DND-41 (cell line): ENCODE measurements around the gene HELZ2.

Experiments
- EZH2 ChIP-seq: IDR thresholded peaks from 3 replicates; pipeline ENCODE4 v1.6.1; 2012; ENCODE audit warnings: borderline replicate concordance, low read depth, mild to moderate bottlenecking, moderate library complexity, low read length, inconsistent platforms; ENCODE audit not compliant: severe bottlenecking
- TF ChIP-seq, protein P1 (sequence below): IDR thresholded peaks from 2 replicates; pipeline ENCODE4 v1.5.1; 2012; ENCODE audit warnings: borderline replicate concordance, low read length, moderate library complexity, mild to moderate bottlenecking; ENCODE audit not compliant: poor library complexity, severe bottlenecking; ENCODE audit errors: extremely low read depth

DNA sequence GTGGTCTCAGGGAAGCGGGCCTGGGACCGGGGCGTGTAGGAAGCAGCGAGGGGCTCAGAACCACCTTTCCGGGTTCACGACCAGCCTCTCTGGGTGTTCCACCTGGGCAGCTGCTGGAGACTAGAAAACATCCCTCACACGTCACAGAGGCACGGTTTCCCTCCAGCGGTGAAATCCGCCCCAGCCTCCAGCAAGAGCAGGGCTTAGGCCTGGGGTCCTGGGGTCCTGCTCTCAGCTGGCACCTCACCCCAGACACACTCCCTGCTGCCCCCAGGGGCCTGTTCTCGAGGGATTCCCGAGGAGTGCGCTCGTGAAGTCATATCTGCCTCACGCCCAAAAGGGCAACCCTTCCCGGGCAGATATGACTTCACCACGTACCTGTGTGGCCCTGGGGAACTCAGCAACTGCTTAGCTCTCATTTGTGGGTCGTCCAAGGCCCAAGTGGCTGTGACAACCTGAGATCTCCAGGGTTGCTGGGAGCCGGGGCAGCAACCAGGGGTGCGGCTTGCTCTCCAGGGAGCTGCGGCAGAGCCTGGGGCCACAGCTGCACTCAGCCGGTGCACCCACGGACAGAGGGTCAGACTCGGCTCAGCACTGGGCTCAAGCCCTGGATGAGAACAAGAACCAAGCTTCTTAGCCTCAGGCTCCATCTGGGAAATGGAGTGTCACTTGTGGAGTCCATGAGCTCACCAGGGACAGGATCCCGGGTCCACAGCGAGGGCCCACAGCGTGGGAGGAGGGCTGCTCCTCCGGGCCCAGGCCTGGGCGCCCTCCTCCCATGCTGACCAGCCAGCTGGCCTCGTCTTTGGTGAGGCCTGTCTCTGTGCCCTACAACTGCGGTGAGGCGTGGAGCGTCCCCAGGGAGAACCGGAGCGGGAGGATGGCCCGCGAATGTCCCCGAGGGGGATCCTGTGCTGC lies 19.4 kb downstream of the HELZ2 start:
- TF ChIP-seq, protein P1, sequence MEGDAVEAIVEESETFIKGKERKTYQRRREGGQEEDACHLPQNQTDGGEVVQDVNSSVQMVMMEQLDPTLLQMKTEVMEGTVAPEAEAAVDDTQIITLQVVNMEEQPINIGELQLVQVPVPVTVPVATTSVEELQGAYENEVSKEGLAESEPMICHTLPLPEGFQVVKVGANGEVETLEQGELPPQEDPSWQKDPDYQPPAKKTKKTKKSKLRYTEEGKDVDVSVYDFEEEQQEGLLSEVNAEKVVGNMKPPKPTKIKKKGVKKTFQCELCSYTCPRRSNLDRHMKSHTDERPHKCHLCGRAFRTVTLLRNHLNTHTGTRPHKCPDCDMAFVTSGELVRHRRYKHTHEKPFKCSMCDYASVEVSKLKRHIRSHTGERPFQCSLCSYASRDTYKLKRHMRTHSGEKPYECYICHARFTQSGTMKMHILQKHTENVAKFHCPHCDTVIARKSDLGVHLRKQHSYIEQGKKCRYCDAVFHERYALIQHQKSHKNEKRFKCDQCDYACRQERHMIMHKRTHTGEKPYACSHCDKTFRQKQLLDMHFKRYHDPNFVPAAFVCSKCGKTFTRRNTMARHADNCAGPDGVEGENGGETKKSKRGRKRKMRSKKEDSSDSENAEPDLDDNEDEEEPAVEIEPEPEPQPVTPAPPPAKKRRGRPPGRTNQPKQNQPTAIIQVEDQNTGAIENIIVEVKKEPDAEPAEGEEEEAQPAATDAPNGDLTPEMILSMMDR: no peak
- TF ChIP-seq EZH2: no peak
